ENCODE results near the gene PCBP3. TPM values are rescaled to one million over a fixed set of nuclear protein-coding genes. Genes with fewer than 3 reads are reported as not detected.
A peak's percentile ranks its signal among the peaks of the same experiment; 100 is the strongest.
"Not testable (repeated sequence)": the region's sequence is repeated elsewhere in the genome, so short reads cannot be mapped to it uniquely, and the experiment has no call there.

PCBP3 gene
- total RNA-seq, 1 donor from 2014 or later, result 3.8 TPM

DNA sequence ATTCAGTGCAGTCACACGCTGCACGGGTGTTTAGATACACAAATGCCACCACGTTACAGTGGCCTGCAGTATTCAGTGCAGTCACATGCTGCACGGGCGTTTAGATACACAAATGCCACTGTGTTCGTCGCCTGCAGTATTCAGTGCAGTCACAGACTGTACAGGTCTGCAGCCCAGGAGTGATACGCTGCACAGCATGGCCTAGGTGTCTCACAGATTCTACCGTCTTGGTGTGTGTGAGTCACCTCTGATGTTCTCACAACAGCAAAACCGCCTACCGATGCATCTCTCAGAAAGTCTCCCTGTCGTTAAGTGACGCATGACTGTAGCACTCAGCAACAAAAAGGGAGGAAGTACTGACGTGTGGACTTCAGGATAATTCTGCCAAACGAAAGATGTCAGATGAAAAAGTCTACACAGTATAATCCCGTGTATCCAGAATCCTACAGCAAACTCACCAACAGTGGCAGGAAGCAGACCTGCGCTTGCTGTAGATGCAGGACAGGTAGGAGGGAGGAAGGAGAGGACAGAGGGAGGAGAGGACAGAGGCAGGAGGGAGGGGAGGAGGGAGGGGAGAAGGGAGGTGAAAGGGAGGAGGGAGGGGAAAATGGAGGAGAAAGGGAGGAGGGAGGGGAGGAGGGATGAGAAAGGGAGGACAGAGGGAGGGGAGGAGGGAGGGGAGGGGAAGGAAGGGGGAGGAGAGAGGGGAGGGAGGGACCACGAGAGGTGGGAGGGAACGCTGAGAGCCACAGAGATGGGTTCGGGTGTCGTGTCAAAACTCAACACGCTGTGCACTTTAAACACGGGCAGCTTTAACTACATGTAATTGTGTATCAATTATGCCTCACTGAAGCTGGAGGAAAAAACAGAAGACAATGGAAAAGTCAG, 36.3 kb upstream of the PCBP3 start:
- no peak overlapping the region for H3K27ac ChIP-seq
- DNase-seq (peak; percentile 6), ATAC-seq (no peak)
- H3K4me3 ChIP-seq, result no peak overlapping the region
- intact Hi-C loops (cut with DNase I), result no loop called here
- no peaks in the 10 kb centered on the region for H3K9me3 ChIP-seq
- H3K27me3 ChIP-seq, result peaks cover 20% of the 10 kb centered on the region
- no peaks in the 10 kb centered on the region for H3K4me1 ChIP-seq
- H3K36me3 ChIP-seq, result no peaks in the 10 kb centered on the region
- TF ChIP-seq, protein P1, sequence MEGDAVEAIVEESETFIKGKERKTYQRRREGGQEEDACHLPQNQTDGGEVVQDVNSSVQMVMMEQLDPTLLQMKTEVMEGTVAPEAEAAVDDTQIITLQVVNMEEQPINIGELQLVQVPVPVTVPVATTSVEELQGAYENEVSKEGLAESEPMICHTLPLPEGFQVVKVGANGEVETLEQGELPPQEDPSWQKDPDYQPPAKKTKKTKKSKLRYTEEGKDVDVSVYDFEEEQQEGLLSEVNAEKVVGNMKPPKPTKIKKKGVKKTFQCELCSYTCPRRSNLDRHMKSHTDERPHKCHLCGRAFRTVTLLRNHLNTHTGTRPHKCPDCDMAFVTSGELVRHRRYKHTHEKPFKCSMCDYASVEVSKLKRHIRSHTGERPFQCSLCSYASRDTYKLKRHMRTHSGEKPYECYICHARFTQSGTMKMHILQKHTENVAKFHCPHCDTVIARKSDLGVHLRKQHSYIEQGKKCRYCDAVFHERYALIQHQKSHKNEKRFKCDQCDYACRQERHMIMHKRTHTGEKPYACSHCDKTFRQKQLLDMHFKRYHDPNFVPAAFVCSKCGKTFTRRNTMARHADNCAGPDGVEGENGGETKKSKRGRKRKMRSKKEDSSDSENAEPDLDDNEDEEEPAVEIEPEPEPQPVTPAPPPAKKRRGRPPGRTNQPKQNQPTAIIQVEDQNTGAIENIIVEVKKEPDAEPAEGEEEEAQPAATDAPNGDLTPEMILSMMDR (IDR thresholded peaks at IDR 0.05), result no peak

DNA sequence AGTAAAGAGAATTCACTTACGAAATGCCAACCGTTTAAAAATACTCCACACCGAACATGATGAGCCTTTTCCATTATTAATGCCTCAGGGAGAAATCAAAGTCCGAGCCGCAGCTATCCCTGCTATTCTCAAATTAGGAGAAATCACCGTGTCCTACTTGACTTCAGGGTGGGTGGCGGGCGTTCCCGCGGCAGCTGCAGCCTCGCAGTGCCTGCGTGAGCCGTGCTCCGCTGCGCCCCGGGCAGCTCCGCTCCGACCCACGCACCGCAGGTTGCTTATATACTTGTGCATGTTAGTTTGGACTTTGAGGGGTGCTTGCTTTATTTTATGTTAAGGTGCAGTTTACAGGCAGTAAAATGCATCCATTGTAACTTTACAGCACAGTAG, 35.6 kb upstream of the PCBP3 start:
- TF ChIP-seq, protein P1 (IDR thresholded peaks at IDR 0.05), result no peak
- Histone ChIP-seq H3K36me3 (no peaks in the 10 kb centered on the region), H3K4me3 (no peak overlapping the region), H3K9me3 (no peaks in the 10 kb centered on the region), H3K4me1 (no peaks in the 10 kb centered on the region), H3K27me3 (peaks cover 20% of the 10 kb centered on the region), H3K27ac (no peak overlapping the region)
- ATAC-seq, result no peak
- DNase-seq, result peak; percentile 34
- intact Hi-C loops (cut with DNase I), result no loop called here

DNA sequence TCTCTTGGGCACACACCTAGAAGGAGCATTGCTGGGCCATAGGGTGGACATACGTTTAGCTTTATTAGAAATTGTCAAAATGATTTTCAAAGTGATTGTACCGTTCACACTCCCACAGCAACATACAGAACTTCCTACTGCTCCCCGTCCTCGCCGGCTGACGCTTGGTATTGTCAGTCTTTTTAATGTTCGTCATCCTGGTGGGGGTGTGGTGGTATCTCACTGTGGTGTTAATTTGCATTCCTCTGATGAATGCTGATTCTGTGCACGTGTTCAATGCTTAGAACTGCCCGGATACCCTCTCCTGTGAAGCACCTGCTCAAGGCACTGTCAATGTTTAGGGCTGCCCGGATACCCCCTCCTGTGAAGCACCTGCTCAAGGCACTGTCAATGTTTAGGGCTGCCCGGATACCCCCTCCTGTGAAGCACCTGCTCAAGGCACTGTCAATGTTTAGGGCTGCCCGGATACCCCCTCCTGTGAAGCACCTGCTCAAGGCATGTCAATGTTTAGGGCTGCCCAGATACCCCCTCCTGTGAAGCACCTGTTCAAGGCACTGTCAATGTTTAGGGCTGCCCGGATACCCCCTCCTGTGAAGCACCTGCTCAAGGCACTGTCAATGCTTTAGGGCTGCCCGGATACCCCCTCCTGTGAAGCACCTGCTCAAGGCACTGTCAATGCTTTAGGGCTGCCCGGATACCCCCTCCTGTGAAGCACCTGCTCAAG, 34.6 kb upstream of the PCBP3 start:
- ATAC-seq; H3K4me3 ChIP-seq; H3K9me3 ChIP-seq; H3K4me1 ChIP-seq; H3K27ac ChIP-seq; intact Hi-C loops (cut with DNase I); H3K36me3 ChIP-seq: not testable (repeated sequence)
- peak; percentile 7 for DNase-seq
- H3K27me3 ChIP-seq, result peaks cover 26% of the 10 kb centered on the region

DNA sequence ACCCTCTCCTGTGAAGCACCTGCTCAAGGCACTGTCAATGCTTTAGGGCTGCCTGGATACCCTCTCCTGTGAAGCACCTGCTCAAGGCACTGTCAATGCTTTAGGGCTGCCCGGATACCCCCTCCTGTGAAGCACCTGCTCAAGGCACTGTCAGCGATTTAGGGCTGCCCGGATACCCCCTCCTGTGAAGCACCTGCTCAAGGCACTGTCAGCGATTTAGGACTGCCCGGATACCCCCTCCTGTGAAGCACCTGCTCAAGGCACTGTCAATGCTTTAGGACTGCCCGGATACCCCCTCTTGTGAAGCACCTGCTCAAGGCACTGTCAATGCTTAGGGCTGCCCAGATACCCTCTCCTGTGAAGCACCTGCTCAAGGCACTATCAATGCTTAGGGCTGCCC, 33.9 kb upstream of the PCBP3 start:
- H3K27ac ChIP-seq; H3K4me3 ChIP-seq; H3K9me3 ChIP-seq; H3K4me1 ChIP-seq; ATAC-seq; H3K36me3 ChIP-seq; intact Hi-C loops (cut with DNase I): not testable (repeated sequence)
- peaks cover 29% of the 10 kb centered on the region for H3K27me3 ChIP-seq
- DNase-seq, result peak; percentile 34

DNA sequence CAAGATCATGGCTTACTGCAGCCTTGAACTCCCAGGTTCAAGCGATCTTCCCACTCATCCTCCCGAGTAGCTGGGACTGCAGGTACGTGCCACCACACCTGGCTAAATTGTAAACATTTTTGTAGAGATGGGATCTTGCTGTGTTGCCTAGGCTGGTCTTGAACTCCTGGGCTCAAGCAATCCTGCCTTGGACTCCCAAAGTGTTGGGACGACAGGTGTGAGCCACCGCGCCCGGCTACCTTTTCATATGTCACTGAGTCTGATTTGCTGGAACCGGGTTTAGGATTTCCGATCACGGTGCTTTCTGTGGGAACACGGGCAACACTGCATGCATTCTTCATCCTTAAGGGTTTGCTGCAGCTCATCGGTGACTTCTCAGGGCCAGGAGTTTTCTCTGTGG, 32.2 kb upstream of the PCBP3 start:
- no peak for ATAC-seq
- TF ChIP-seq, protein P1 (IDR thresholded peaks at IDR 0.05), result no peak
- peaks cover 29% of the 10 kb centered on the region for H3K27me3 ChIP-seq
- H3K9me3 ChIP-seq, result no peaks in the 10 kb centered on the region
- intact Hi-C loops (cut with DNase I), result no loop called here
- H3K4me1 ChIP-seq, result no peaks in the 10 kb centered on the region
- no peak overlapping the region for H3K4me3 ChIP-seq
- H3K36me3 ChIP-seq, result no peaks in the 10 kb centered on the region
- no peak overlapping the region for H3K27ac ChIP-seq
- peak; percentile 32 for DNase-seq

DNA sequence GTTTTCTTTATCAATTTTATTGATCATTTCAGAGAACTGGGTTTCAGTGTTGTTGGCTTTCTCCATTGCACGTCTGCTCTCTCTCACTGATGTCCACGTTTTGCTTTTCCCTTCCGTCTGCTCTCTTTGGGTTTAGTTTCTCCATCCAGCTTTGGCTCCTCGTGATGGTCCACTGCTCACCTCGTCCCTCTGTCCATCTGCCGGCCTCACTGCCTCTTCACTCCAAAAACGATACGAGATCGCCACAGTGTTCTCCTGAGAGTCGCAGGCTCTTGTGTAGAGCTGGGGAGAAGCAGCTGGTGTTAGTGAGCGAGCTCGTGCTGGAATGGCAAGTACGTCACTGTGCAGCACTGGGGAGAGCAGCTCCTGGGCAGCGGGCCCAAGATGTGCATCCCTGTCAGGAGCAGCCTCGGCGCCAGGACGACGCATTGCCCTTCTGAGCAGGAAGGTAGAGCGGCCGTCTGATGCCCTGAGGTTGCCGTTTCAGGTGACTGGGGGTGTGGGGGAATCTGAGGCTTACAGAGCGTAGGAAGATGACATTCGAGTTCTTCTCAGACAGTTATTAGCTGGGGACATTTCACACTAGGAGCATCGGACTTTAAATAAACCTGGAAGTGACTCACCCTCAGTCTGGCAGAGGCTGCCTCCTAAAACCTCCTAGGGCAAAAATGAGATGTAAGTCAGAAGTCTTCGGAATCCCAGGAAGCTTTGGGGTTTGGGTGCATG, 31.4 kb upstream of the PCBP3 start:
- ATAC-seq, result no peak
- Histone ChIP-seq H3K36me3 (no peaks in the 10 kb centered on the region), H3K4me3 (no peak overlapping the region), H3K9me3 (no peaks in the 10 kb centered on the region), H3K27me3 (peaks cover 29% of the 10 kb centered on the region), H3K4me1 (no peaks in the 10 kb centered on the region), H3K27ac (no peak overlapping the region)
- TF ChIP-seq, protein P1 (IDR thresholded peaks at IDR 0.05), result no peak
- DNase-seq, result peak; percentile 59
- intact Hi-C loops (cut with DNase I), result no loop called here

DNA sequence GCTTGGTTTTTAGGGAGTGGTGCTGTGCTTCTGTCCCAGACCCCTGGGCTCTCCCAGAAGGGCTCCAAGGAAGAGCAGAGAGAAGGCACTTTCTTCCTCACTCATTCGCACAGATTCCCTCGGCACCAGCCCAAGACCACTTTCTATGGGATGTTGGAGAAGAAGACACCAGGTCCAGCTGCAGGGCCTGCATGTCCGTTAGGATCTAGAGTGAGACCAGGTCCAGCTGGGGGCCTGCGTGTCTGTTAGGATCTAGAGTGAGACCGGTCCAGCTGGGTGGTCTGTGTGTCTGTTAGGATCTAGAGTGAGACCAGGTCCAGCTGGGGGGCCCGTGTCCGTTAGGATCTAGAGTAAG, 30.9 kb upstream of the PCBP3 start:
- intact Hi-C loops (cut with DNase I); H3K4me1 ChIP-seq; H3K4me3 ChIP-seq; H3K27ac ChIP-seq; H3K36me3 ChIP-seq; H3K9me3 ChIP-seq; ATAC-seq: not testable (repeated sequence)
- peak; percentile 4 for DNase-seq
- peaks cover 29% of the 10 kb centered on the region for H3K27me3 ChIP-seq
